HT1080 (cell line): Measurements from ENCODE around the gene SAMD8. TPM values are rescaled to one million over a fixed set of nuclear protein-coding genes. Genes with fewer than 3 reads are reported as not detected.
"Not testable (repeated sequence)": the region's sequence is repeated elsewhere in the genome, so short reads cannot be mapped to it uniquely, and the experiment has no call there.

Experiments used
- DNase-seq: peaks from one replicate; pipeline ENCODE4 v3.0.0-alpha.2; 2015; ENCODE audit warnings: low read depth
- total RNA-seq: library from RNA; depleted of rRNA; stranded (reverse); fragments of >200 nt; shearing (Covaris generic); gene quantifications from 2 replicates; pipeline ENCODE4 v1.2.3, GENCODE V29; 2014

The SAMD8 gene
- total RNA-seq, 1 experiment from 2014 or later: 15.2 TPM

DNA sequence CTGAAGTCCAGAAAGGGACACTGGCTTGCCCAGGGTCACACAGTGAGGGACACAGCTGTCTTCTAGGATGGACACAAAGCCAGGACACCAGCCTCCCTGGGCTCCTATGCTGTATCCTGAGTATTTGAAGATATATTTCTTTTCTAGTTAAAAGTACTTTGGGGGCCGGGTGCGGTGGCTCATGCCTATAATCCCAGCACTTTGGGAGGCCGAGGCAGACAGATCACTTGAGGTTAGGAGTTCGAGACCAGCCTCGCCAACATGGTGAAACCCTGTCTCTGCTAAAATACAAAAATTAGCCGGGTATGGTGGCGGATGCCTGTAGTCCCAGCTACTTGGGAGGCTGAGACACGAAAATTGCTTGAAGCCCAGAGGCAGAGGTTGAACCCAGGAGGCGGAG is 4.6 kb upstream of the SAMD8 start:
- DNase-seq: not testable (repeated sequence)

- DNase-seq: peak; percentile 42
These were observed 3.4 kb upstream of the SAMD8 start for GRCh38 chr10:75107756-75108683.

GRCh38 chr10:75108684-75109458 is 2.6 kb upstream of the SAMD8 start:
- DNase-seq: no peak

GRCh38 chr10:75109459-75109778 is 2.0 kb upstream of the SAMD8 start:
- no peak for DNase-seq

DNA sequence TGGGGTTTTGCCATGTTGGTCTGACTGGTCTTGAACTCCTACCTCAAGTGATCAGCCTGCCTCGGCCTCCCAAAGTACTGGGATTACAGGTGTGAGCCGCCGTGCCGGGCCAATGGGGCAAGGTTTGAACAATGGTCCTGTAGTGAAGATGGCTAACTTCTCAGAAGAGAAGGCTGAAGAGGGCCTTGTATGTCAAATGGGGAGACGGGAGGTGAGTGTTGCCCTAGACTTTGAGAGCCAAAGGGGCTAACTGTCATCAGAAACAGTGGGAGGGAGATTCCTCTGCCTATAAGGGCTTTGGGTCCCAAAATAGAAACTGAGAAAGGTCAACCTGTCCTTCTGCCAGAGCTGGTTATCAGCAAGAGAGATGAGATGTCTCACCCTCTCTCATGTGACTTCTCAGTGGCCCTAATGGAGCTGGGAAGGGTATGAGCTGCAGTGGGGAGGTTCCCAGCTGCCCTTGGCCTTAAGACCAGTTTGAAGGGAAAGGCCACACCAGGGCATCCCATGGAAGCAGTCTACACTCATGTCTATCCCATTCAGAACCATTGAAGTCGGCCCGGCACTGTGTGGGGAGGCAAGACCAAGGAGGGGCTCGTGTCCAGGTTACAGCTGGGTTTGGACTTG is 1.3 kb upstream of the SAMD8 start:
- no peak for DNase-seq

DNA sequence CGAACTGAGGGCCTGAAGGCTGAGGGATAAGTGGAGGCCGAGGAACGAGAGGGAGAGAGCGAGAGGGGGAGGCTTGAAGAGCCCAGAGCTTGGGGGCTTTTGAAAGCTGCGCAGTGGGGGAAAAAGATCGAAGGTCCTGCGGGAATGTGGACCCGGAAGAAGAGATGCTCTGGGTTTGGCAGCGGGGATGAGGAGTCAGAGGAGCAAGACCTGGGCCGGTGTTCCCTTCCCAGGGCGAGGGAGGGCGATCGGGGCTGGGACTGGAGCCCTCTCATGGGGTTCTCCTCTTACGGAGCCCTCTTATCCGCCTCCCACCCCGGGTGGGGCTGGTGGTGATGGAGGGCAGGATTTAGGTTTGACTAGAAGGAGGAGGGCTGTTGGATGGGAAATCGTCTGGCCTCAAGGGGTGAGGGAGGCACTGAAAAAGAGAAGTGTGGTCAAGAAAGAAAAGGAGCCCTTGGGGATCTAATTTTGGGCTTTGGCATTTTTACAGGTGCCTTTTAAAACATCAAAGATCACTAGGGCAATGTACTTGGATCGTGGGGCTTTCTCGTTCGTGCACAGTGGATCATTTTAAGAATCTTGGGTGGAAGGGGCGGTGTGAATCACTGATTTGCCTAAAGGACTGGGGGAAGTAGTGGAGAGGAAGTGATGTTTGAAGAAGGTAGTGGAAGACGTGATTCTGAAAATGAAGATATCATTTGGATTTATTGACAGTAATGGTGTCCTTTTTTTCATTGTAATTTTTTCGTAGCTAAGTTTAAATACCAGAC is 637 bp downstream of the SAMD8 start:
- DNase-seq: peak; percentile 70

DNA sequence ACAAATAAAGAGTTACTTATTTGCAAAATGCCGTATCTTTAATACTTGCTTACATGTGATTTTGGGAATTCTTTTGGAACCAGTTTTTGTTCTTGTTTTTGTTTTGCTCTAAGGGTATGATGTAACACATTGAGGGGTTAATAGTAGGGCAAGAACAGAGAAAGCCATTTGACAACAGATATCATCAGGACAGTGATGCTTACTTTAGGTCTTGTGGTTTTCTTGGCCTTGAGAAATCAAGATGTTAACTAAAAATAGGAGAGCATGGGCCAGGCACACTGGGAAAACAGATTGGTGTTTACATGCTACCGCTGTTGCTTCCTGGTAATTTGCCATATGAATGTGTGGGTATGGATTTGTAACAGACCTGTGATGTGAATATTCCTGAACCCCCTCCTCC is 3.7 kb downstream of the SAMD8 start:
- no peak for DNase-seq

DNA sequence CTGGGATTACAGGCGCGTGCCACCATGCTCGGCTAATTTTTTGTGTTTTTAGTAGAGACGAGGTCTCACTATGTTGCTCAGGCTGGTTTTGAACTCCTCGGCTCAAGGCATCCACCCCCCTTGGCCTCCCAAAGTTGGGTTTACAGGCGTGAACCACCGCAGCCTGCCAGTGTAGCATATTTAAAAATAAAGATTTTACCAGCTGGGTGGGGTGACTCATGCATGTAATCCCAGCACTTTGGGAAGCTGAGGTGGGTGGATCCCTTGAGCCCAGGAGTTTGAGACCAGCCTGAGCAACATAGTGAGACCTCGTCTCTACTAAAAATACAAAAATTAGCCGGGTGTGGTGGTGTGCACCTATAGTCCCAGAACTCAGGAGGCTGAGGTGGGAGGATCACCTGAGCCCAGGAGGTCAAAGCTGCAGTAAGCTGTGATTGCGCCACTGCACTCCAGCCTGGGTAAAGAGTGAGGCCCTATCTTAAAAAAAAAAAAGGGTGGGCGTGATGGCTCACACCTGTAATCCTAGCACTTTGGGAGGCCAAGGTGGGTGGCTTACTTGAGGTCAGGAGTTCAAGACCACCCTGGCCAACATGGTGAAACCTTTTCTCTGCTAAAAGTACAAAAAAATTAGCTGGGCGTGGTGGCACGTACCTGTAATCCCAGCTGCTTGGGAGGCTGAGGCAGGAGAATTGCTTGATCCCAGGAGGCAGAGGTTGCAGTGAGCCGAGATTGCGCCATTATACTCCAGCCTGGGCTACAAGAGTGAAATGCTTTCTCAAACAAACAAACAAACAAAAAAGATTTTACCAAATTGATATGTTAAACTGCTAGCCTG is 5.7 kb downstream of the SAMD8 start:
- peak; percentile 36 for DNase-seq

- no peak for DNase-seq
These were observed 6.5 kb downstream of the SAMD8 start for GRCh38 chr10:75117995-75118394.

- not testable (repeated sequence) for DNase-seq
These were observed 8.1 kb downstream of the SAMD8 start for GRCh38 chr10:75119444-75120066.

GRCh38 chr10:75121322-75121721 is 9.9 kb downstream of the SAMD8 start:
- no peak for DNase-seq

- no peak for DNase-seq
These were observed 11.0 kb downstream of the SAMD8 start for GRCh38 chr10:75122505-75122904.

DNA sequence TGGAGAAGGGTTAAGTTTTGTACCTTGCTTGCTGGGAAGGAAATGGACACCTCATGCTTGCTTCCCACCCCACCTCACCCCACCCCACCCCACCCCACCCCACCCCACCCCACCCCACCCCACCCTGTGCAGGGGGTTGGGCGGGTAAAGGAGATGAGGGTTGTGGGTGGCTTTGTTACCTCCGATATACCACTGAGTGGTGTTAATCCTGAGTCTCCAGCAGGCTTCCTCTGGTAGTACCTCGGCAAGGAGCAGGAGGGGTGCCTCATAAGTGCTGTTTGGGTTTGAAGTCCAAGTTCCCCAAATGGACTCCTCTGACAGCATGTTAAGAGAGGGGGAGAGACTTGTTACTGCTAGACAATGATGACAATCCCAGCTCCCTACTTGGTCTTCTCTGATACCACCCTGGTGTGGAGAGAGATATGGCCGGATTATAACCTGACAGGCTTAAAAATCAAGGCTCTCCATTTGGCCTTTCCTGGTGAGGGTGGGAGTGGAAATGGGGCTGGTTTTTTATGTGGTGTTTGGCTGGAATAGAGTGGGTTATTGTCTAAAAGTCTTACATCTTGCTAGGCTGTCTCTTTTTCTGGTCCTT is 11.7 kb downstream of the SAMD8 start:
- no peak for DNase-seq

DNA sequence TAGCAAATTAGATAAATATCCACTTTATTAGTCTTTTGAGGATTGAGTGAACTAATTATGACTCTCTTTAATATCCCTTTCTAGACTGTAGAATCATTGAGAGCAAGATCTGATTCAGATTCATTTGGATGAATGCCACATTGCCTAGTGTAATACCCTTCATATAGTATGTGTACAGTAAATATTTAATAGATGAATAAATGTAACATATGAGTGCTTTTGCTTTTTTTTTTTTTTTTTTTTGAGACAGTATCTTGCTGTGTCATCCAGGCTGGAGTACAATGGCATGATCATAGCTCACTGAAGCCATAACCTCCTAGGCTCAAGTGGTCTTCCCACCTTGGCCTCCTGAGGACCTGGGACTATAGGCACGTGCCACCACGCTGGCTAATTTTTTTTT is 14.8 kb downstream of the SAMD8 start:
- DNase-seq: no peak

DNA sequence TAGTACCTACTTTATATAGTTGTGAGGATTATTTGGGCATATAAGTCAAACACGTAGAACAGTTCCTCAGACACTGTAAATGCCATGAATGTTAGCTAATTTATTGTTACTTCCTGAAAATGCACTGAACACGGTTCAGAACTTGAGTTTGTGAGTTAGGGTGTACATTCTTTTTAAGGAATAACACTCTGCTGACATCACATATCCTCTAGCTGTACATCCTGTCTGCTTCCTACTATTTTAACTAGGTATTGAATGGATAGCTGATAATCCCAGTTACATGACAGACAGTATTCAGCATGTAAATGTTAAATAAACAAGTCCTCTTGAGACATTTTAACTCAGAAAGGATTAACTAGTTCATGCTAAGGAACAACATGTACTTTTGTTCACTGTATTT is 16.0 kb downstream of the SAMD8 start:
- no peak for DNase-seq

DNA sequence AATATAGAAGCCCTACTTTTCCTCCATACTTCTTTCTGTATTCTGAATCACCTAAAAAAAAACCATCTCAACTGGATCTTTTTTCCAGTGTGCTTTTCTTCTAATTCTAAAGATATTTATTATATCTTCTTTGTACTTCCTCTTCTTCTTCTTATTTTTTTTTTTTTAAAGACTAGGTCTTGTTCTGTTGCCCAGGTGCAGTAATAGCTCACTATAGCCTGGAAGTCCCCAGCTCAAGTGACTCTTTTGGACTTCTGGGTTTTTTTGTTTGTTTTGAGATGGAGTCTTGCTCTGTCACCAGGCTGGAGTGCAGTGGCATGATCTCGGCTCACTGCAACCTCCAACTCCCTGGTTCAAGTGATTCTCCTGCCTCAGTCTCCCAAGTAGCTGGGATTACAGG is 17.5 kb downstream of the SAMD8 start:
- not testable (repeated sequence) for DNase-seq

DNA sequence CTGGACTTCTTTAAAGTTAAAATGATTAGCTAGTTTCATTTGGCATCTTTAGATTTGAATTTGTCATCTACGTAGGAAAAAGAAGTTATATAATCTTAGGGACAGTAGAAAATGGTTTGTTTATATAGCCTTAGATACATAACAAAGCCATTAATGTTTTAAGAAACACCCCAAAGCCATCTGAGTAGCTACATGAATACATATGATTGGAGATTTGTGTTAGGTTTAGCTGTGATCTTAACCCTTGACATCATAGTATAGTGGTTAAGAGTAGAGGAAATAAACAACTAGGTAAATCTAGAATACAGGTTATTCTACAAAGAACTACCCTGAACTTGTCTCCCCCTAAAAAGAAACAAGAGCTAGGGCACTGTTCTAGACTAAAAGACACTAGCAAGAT is 18.1 kb downstream of the SAMD8 start:
- DNase-seq: no peak

DNA sequence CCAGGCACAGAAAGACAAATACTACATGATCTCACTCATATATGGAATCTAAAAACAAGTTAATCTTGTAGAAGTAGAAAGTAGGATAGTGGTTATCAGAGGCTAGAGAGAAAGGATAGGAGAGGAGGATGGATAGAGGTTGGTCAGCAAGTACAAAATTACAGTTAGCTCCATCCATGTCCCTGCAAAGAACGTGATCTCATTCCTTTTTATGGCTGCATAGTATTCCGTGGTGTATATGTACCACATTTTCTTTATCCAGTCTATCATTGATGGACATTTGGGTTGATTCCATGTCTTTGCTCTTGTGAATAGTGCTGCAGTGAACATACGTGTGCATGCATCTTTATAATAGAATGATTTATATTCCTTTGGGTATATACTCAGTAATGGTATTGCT is 22.2 kb downstream of the SAMD8 start:
- not testable (repeated sequence) for DNase-seq

DNA sequence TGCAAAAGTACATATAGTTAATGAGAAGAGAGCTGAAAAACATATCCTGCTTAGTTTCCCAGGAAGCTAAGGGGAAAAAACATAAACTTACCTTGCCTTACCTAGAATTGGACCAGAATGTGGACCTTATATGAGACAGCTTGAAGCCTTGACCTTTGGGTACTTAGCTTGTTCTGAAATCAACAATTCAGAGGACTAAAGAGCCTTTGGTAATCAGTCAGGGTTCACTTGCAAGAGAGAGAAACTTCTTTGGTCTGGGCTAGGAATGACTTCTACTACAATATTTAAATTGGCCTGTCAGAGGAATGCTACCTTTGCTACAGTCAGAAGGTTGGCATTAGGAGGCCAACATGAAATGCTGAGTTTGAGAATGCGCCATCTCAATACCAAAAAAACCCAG is 24.9 kb downstream of the SAMD8 start:
- DNase-seq: no peak
